Stimulated activated CD8-positive, alpha-beta memory T cell treated with anti-CD3 and anti-CD28 coated beads, Interleukin-12 subunit alpha, Interleukin-12 subunit beta, amount 100 ng/mL, for 24 hours (primary cell): ENCODE measurements around the gene TCF7L1.
"Not testable (repeated sequence)": the region's sequence is repeated elsewhere in the genome, so short reads cannot be mapped to it uniquely, and the experiment has no call there.

Experiments
- DNase-seq: peaks from one replicate; pipeline ENCODE4 v3.0.0-alpha.2; 2020; ENCODE audit errors: extremely low read depth

The TCF7L1 gene

GRCh38 chr2:85278361-85278760 is 145.2 kb downstream of the TCF7L1 start:
- DNase-seq: no peak

GRCh38 chr2:85281553-85281952 is 148.4 kb downstream of the TCF7L1 start:
- DNase-seq: no peak

GRCh38 chr2:85282914-85283313 is 149.7 kb downstream of the TCF7L1 start:
- DNase-seq: no peak

GRCh38 chr2:85283641-85284040 is 150.4 kb downstream of the TCF7L1 start:
- DNase-seq: no peak

GRCh38 chr2:85286918-85287317 is 153.7 kb downstream of the TCF7L1 start:
- DNase-seq: no peak

- no peak for DNase-seq
These were observed 154.5 kb downstream of the TCF7L1 start for GRCh38 chr2:85287721-85288120.

GRCh38 chr2:85288244-85288725 is 155.1 kb downstream of the TCF7L1 start:
- DNase-seq: no peak

- no peak for DNase-seq
These were observed 158.3 kb downstream of the TCF7L1 start for GRCh38 chr2:85291425-85292023.

- no peak for DNase-seq
These were observed 168.9 kb downstream of the TCF7L1 start for GRCh38 chr2:85302121-85302520.

GRCh38 chr2:85303780-85304531 is 170.8 kb downstream of the TCF7L1 start:
- DNase-seq: no peak

- DNase-seq: no peak
These were observed 174.3 kb downstream of the TCF7L1 start for GRCh38 chr2:85307527-85307897.

GRCh38 chr2:85308201-85308600 is 175.0 kb downstream of the TCF7L1 start:
- DNase-seq: no peak

GRCh38 chr2:85308896-85309555 is 175.8 kb downstream of the TCF7L1 start:
- DNase-seq: no peak

GRCh38 chr2:85309699-85310321 is 176.6 kb downstream of the TCF7L1 start:
- DNase-seq: no peak

GRCh38 chr2:85310330-85310729 is 177.1 kb downstream of the TCF7L1 start:
- DNase-seq: no peak

- no peak for DNase-seq
These were observed 179.2 kb downstream of the TCF7L1 start for GRCh38 chr2:85312404-85312803.

GRCh38 chr2:85314884-85315242 is 181.7 kb downstream of the TCF7L1 start:
- DNase-seq: no peak

GRCh38 chr2:85315921-85316320 is 182.7 kb downstream of the TCF7L1 start:
- not testable (repeated sequence) for DNase-seq

GRCh38 chr2:85318222-85319074 is 185.3 kb downstream of the TCF7L1 start:
- DNase-seq: no peak

GRCh38 chr2:85319796-85320195 is 186.6 kb downstream of the TCF7L1 start:
- no peak for DNase-seq

GRCh38 chr2:85323351-85323987 is 190.3 kb downstream of the TCF7L1 start:
- no peak for DNase-seq
